ENCODE measurements around the gene ACTG2. TPM values are rescaled to one million over a fixed set of nuclear protein-coding genes. Genes with fewer than 3 reads are reported as not detected.

Gene ACTG2
- total RNA-seq, 1 experiment from 2014 or later = not detected

DNA sequence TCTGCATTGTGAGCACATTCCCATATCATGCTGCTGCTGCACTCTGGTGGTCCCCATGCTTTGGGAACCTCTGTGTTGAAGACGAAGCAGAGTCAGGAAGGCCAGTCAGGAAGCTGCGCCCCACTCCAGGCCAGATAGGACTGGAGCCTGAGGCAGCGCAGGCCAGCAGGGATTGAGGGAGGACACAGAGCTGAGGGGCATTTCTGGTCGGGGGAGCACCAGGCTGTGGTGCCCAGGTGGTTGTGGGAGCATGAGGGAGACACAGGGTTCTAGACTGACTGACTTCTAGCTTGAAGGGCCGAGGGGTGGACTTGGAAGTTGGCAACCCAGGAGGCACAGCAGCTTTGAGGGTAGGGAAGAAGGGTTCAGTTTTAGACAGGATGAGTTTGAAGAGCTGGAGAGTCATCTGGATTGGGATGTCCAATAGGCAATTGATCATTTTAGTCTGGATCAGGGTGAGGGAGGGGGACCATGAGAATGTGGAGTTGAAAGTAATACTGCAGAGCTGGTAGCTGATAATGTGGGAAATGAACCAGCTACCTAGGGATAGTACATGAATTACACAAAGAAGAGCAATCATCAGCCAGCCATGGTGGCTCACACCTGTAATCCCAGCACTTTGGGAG is 1.4 kb upstream of the ACTG2 start:
- Histone ChIP-seq H2AFZ (no peak overlapping the region), H3K79me2 (ENCODE audit: low read depth) (no peaks in the 10 kb centered on the region), H3K4me1 (replicated peaks; ENCODE audit: insufficient read depth) (peaks cover 14% of the 10 kb centered on the region), H3K27ac (no peak overlapping the region), H3K9me2 (ENCODE audit: insufficient read depth) (no peaks in the 10 kb centered on the region), H4K20me1 (ENCODE audit: insufficient read depth) (no peaks in the 10 kb centered on the region), H3K27me3 (ENCODE audit: insufficient read depth, low read depth) (no peaks in the 10 kb centered on the region), H3F3A (ENCODE audit: insufficient read depth, low read depth) (no peaks in the 10 kb centered on the region), H3K4me2 (no peak overlapping the region), H3K36me3 (ENCODE audit: low read depth) (no peaks in the 10 kb centered on the region), H3K4me3 (no peak overlapping the region), H3K9me3 (ENCODE audit: insufficient read depth, low read depth) (no peaks in the 10 kb centered on the region)
- no TSS peak for BruUV-seq (replicated peaks)
- TF ChIP-seq, protein P1, sequence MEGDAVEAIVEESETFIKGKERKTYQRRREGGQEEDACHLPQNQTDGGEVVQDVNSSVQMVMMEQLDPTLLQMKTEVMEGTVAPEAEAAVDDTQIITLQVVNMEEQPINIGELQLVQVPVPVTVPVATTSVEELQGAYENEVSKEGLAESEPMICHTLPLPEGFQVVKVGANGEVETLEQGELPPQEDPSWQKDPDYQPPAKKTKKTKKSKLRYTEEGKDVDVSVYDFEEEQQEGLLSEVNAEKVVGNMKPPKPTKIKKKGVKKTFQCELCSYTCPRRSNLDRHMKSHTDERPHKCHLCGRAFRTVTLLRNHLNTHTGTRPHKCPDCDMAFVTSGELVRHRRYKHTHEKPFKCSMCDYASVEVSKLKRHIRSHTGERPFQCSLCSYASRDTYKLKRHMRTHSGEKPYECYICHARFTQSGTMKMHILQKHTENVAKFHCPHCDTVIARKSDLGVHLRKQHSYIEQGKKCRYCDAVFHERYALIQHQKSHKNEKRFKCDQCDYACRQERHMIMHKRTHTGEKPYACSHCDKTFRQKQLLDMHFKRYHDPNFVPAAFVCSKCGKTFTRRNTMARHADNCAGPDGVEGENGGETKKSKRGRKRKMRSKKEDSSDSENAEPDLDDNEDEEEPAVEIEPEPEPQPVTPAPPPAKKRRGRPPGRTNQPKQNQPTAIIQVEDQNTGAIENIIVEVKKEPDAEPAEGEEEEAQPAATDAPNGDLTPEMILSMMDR (conservative IDR thresholded peaks at IDR 0.05) = no peak
- no peak for TF ChIP-seq EZH2 (IDR thresholded peaks at IDR 0.05; ENCODE audit: low read depth)
- no peak for DNase-seq
- intact Hi-C loops (cut with micrococcal nuclease; ENCODE audit: unreplicated experiment) = no loop called here
- CTCF ChIA-PET = interaction anchor here (0.5 kb wide), 1 partner anchor 29 kb away, joined by 4 read pairs; no protein-coding TSS in a partner anchor
- POLR2A ChIA-PET (ENCODE audit: unreplicated experiment) = interaction anchor here (0.6 to 0.7 kb wide), 2 partner anchors 12 to 1392 kb away, joined by 3 to 4 read pairs; no protein-coding TSS in a partner anchor

- Histone ChIP-seq H3K4me1 (replicated peaks; ENCODE audit: insufficient read depth) (no peaks in the 10 kb centered on the region), H3K27ac (no peak overlapping the region), H3K9me2 (ENCODE audit: insufficient read depth) (no peaks in the 10 kb centered on the region), H3K4me2 (no peak overlapping the region), H3K27me3 (ENCODE audit: insufficient read depth, low read depth) (no peaks in the 10 kb centered on the region), H3K36me3 (ENCODE audit: low read depth) (no peaks in the 10 kb centered on the region), H3K4me3 (no peak overlapping the region), H3F3A (ENCODE audit: insufficient read depth, low read depth) (no peaks in the 10 kb centered on the region), H3K9me3 (ENCODE audit: insufficient read depth, low read depth) (no peaks in the 10 kb centered on the region), H4K20me1 (ENCODE audit: insufficient read depth) (no peaks in the 10 kb centered on the region), H2AFZ (no peak overlapping the region), H3K79me2 (ENCODE audit: low read depth) (no peaks in the 10 kb centered on the region)
- ChIA-PET CTCF (no interaction called here), POLR2A (ENCODE audit: unreplicated experiment) (interaction anchor here (0.6 kb wide), 1 partner anchor 9 kb away, joined by 3 read pairs; no protein-coding TSS in a partner anchor)
- no TSS peak for BruUV-seq (replicated peaks)
- intact Hi-C loops (cut with micrococcal nuclease; ENCODE audit: unreplicated experiment) = no loop called here
- no peak for DNase-seq
- TF ChIP-seq, protein P1 (conservative IDR thresholded peaks at IDR 0.05) = no peak
- TF ChIP-seq EZH2 (IDR thresholded peaks at IDR 0.05; ENCODE audit: low read depth) = no peak
Measured at GRCh38 chr2:73893764-73894474, 1.1 kb downstream of the ACTG2 start.

DNA sequence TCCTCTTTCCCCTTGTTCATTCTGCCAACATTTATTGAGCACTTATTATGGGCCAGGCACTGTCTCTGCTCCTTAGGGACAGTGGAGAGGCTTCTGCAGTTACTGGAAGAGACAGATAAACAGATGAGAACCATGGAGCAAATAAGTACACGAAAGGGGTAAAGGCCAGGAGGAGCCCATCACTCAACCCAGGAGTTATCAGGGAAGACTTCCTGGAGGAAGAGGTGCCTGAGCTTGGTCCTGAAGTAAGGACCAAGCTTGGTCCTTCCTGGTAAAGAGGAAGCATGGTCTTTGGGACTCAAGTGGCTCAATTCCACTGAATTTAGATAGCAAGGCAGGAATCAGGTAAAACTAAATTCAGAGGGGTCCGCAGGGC is 1.7 kb downstream of the ACTG2 start:
- no peak overlapping the region for H2AFZ ChIP-seq
- H3K9me2 ChIP-seq (ENCODE audit: insufficient read depth) = no peaks in the 10 kb centered on the region
- no peaks in the 10 kb centered on the region for H3F3A ChIP-seq (ENCODE audit: insufficient read depth, low read depth)
- H3K4me3 ChIP-seq = no peak overlapping the region
- TF ChIP-seq, protein P1 (conservative IDR thresholded peaks at IDR 0.05) = no peak
- TF ChIP-seq EZH2 (IDR thresholded peaks at IDR 0.05; ENCODE audit: low read depth) = no peak
- DNase-seq = no peak
- ChIA-PET POLR2A (ENCODE audit: unreplicated experiment) (interaction anchor here (0.6 kb wide), 1 partner anchor 8 kb away, joined by 3 read pairs; no protein-coding TSS in a partner anchor), CTCF (no interaction called here)
- H3K27ac ChIP-seq = no peak overlapping the region
- H3K27me3 ChIP-seq (ENCODE audit: insufficient read depth, low read depth) = no peaks in the 10 kb centered on the region
- intact Hi-C loops (cut with micrococcal nuclease; ENCODE audit: unreplicated experiment) = no loop called here
- BruUV-seq (replicated peaks) = no TSS peak
- H4K20me1 ChIP-seq (ENCODE audit: insufficient read depth) = no peaks in the 10 kb centered on the region
- H3K4me1 ChIP-seq (replicated peaks; ENCODE audit: insufficient read depth) = no peaks in the 10 kb centered on the region
- no peaks in the 10 kb centered on the region for H3K9me3 ChIP-seq (ENCODE audit: insufficient read depth, low read depth)
- H3K4me2 ChIP-seq = no peak overlapping the region
- H3K79me2 ChIP-seq (ENCODE audit: low read depth) = no peaks in the 10 kb centered on the region
- H3K36me3 ChIP-seq (ENCODE audit: low read depth) = no peaks in the 10 kb centered on the region
